Neural cell (in vitro differentiated cells): Measurements from ENCODE around the gene JMJD7. TPM values are rescaled to one million over a fixed set of nuclear protein-coding genes. Genes with fewer than 3 reads are reported as not detected.

Source experiments
- H2AFZ ChIP-seq: fragments of 200-600, 300-800 bp; sonication (generic), shearing (Covaris generic); 2 replicates; pipeline ENCODE4 v1.6.0; 2014; ENCODE audit warnings: low read depth, mild to moderate bottlenecking, antibody characterized with exemption, low read length, moderate library complexity
- H3F3A ChIP-seq: fragments of 200-600 bp; shearing (Covaris generic); 2 replicates; pipeline ENCODE4 v1.6.1; 2016; ENCODE audit warnings: mild to moderate bottlenecking, moderate library complexity, mixed read lengths, antibody characterized with exemption, low read length; ENCODE audit not compliant: insufficient read depth, poor library complexity, severe bottlenecking
- H3K27ac ChIP-seq: fragments of 200-600, 300-800 bp; sonication (generic), shearing (Covaris generic); 2 replicates; pipeline ENCODE4 v1.5.1; 2014; ENCODE audit warnings: mild to moderate bottlenecking, low read length, moderate library complexity
- H3K27me3 ChIP-seq: fragments of 300-800, 200-600 bp; sonication (generic), shearing (Covaris generic); 2 replicates; pipeline ENCODE4 v1.6.0; 2014; ENCODE audit warnings: mild to moderate bottlenecking, low read depth, low read length, moderate library complexity; ENCODE audit not compliant: insufficient read depth
- H3K36me3 ChIP-seq: fragments of 300-800, 200-600 bp; sonication (generic), shearing (Covaris generic); 2 replicates; pipeline ENCODE4 v1.5.1; 2014; ENCODE audit warnings: mild to moderate bottlenecking, antibody characterized with exemption, low read length, moderate library complexity; ENCODE audit not compliant: insufficient read depth
- H3K4me2 ChIP-seq: fragments of 300-800, 200-600 bp; sonication (generic), shearing (Covaris generic); 2 replicates; pipeline ENCODE4 v1.6.0; 2014; ENCODE audit warnings: mild to moderate bottlenecking, low read length
- H3K4me3 ChIP-seq: fragments of 300-800, 200-600 bp; sonication (generic), shearing (Covaris generic); 2 replicates; pipeline ENCODE4 v1.5.1; 2014; ENCODE audit warnings: mild to moderate bottlenecking, low read length, moderate library complexity
- H3K79me2 ChIP-seq: fragments of 200-600 bp; shearing (Covaris generic); replicated peaks from 2 replicates; pipeline ENCODE4 v1.6.0; 2014; ENCODE audit warnings: mild to moderate bottlenecking, low read length, moderate library complexity; ENCODE audit not compliant: insufficient read depth
- H3K9ac ChIP-seq: fragments of 300-800, 200-600 bp; sonication (generic), shearing (Covaris generic); 2 replicates; pipeline ENCODE4 v1.6.1; 2016; ENCODE audit warnings: mild to moderate bottlenecking, low read length, mixed read lengths
- H3K9me2 ChIP-seq: fragments of 200-600 bp; shearing (Covaris generic); 2 replicates; pipeline ENCODE4 v1.6.1; 2016; ENCODE audit warnings: mild to moderate bottlenecking, low read length, mixed read lengths; ENCODE audit not compliant: insufficient read depth
- H3K9me3 ChIP-seq: fragments of 200-600, 300-800 bp; sonication (generic), shearing (Covaris generic); 2 replicates; pipeline ENCODE4 v1.6.1; 2016; ENCODE audit warnings: mild to moderate bottlenecking, mixed run types, low read length, moderate library complexity, mixed read lengths
- H4K20me1 ChIP-seq: fragments of 200-600 bp; shearing (Covaris generic); 2 replicates; pipeline ENCODE4 v1.6.1; 2016; ENCODE audit warnings: mild to moderate bottlenecking, mixed run types; ENCODE audit not compliant: insufficient read depth
- EP300 ChIP-seq: fragments of 450-650 bp; conservative IDR thresholded peaks from 2 replicates; pipeline ENCODE4 v1.6.1; 2014; ENCODE audit warnings: antibody characterized with exemption, mild to moderate bottlenecking, moderate library complexity; ENCODE audit not compliant: poor library complexity, severe bottlenecking
- EZH2 ChIP-seq: fragments of 200-600, 300-800 bp; shearing (Covaris generic), sonication (generic); IDR thresholded peaks from 2 replicates; pipeline ENCODE4 v1.6.1; 2014; ENCODE audit warnings: antibody characterized with exemption, low read length, borderline replicate concordance, mild to moderate bottlenecking; ENCODE audit not compliant: insufficient read depth, poor library complexity, severe bottlenecking
- MXI1 ChIP-seq: fragments of 450-650 bp; conservative IDR thresholded peaks from 2 replicates; pipeline ENCODE4 v1.6.1; 2014; ENCODE audit warnings: antibody characterized with exemption, mild to moderate bottlenecking; ENCODE audit not compliant: poor library complexity, severe bottlenecking
- POLR2AphosphoS5 ChIP-seq: IDR thresholded peaks from 2 replicates; pipeline ENCODE4 v1.6.1; 2012
- RAD21 ChIP-seq: fragments of 450-650 bp; conservative IDR thresholded peaks from 2 replicates; pipeline ENCODE4 v1.6.1; 2014; ENCODE audit warnings: antibody characterized with exemption, mild to moderate bottlenecking, moderate library complexity
- SMC3 ChIP-seq: fragments of 450-650 bp; conservative IDR thresholded peaks from 2 replicates; pipeline ENCODE4 v1.6.1; 2014; ENCODE audit warnings: antibody characterized with exemption, mild to moderate bottlenecking, moderate library complexity; ENCODE audit not compliant: poor library complexity
- TAF1 ChIP-seq: IDR thresholded peaks from 2 replicates; pipeline ENCODE4 v1.6.1; 2012; ENCODE audit warnings: low read depth
- polyA plus RNA-seq: library from polyadenylated mRNA; depleted of rRNA; stranded (reverse); fragments of >200 nt; gene quantifications from 2 replicates; pipeline ENCODE4 v1.2.3, GENCODE V29; 2014
- small RNA-seq, 3 experiments: library from RNA; depleted of rRNA; stranded (forward); fragments of <200 nt; gene quantifications; one replicate each; pipeline ENCODE3, GENCODE V24; 2012
- TF ChIP-seq, protein P1 (sequence below): IDR thresholded peaks from 2 replicates; pipeline ENCODE4 v1.6.1; 2012; ENCODE audit warnings: borderline replicate concordance
- TF ChIP-seq, protein P2 (sequence below): fragments of 450-650 bp; IDR thresholded peaks from 2 replicates; pipeline ENCODE4 v1.5.1; 2014; ENCODE audit warnings: antibody characterized with exemption, mild to moderate bottlenecking, moderate library complexity; ENCODE audit not compliant: poor library complexity, severe bottlenecking

Gene JMJD7
- polyA plus RNA-seq, 1 donor from 2014 or later = 14.0 TPM

DNA sequence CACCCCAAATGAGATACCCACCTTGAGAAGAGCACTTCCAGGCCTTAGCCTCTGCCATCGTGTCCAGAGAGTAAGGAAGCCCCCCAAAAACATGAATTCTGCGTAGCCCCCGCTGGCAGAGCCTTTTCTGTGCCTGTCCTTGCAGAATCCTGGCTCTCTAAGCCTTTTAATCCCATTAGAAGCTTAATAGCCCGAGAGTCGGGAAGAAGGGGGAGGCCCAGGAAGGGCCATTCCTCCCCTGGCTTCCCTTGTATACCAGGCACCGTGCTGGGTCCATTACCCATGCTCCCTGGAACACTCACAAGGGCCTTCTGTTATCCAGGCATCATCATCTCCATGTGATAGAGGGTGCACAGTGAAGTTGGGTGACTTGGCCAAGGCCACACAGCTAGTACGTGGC lies 58.8 kb downstream of the JMJD7 start:
- Histone ChIP-seq H3K4me2 (no peak overlapping the region), H3K9ac (no peak overlapping the region), H3K9me3 (no peaks in the 10 kb centered on the region), H2AFZ (no peak overlapping the region), H3K79me2 (no peaks in the 10 kb centered on the region), H3K9me2 (no peaks in the 10 kb centered on the region), H3F3A (no peaks in the 10 kb centered on the region), H3K4me3 (no peak overlapping the region), H3K27ac (no peak overlapping the region), H4K20me1 (no peaks in the 10 kb centered on the region), H3K36me3 (no peaks in the 10 kb centered on the region), H3K27me3 (peaks cover 12% of the 10 kb centered on the region)
- TF ChIP-seq RAD21 (no peak), EP300 (no peak), EZH2 (no peak), POLR2AphosphoS5 (no peak), SMC3 (no peak), MXI1 (no peak), TAF1 (no peak)
- TF ChIP-seq, protein P1, sequence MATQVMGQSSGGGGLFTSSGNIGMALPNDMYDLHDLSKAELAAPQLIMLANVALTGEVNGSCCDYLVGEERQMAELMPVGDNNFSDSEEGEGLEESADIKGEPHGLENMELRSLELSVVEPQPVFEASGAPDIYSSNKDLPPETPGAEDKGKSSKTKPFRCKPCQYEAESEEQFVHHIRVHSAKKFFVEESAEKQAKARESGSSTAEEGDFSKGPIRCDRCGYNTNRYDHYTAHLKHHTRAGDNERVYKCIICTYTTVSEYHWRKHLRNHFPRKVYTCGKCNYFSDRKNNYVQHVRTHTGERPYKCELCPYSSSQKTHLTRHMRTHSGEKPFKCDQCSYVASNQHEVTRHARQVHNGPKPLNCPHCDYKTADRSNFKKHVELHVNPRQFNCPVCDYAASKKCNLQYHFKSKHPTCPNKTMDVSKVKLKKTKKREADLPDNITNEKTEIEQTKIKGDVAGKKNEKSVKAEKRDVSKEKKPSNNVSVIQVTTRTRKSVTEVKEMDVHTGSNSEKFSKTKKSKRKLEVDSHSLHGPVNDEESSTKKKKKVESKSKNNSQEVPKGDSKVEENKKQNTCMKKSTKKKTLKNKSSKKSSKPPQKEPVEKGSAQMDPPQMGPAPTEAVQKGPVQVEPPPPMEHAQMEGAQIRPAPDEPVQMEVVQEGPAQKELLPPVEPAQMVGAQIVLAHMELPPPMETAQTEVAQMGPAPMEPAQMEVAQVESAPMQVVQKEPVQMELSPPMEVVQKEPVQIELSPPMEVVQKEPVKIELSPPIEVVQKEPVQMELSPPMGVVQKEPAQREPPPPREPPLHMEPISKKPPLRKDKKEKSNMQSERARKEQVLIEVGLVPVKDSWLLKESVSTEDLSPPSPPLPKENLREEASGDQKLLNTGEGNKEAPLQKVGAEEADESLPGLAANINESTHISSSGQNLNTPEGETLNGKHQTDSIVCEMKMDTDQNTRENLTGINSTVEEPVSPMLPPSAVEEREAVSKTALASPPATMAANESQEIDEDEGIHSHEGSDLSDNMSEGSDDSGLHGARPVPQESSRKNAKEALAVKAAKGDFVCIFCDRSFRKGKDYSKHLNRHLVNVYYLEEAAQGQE = no peak
- TF ChIP-seq, protein P2, sequence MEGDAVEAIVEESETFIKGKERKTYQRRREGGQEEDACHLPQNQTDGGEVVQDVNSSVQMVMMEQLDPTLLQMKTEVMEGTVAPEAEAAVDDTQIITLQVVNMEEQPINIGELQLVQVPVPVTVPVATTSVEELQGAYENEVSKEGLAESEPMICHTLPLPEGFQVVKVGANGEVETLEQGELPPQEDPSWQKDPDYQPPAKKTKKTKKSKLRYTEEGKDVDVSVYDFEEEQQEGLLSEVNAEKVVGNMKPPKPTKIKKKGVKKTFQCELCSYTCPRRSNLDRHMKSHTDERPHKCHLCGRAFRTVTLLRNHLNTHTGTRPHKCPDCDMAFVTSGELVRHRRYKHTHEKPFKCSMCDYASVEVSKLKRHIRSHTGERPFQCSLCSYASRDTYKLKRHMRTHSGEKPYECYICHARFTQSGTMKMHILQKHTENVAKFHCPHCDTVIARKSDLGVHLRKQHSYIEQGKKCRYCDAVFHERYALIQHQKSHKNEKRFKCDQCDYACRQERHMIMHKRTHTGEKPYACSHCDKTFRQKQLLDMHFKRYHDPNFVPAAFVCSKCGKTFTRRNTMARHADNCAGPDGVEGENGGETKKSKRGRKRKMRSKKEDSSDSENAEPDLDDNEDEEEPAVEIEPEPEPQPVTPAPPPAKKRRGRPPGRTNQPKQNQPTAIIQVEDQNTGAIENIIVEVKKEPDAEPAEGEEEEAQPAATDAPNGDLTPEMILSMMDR = no peak

DNA sequence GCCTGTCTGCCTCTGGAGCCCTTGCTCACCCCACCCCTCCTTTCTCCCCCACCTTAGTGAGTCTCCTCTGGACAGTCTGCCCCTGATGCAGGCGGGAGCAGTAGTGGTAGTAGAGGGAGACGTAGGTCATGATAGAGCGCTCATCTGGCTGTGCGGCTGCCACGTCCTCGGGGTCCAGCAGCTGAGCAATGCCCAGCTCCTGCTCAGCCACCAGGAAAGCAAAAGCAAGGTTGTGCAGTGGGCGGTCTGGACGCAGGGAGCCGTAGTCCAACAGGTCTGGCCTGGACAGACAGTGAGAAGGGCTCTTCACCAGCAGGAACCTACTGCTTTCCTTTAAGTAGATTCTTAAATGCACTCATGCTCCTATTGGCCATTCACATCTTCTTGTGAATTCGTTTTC lies 59.3 kb downstream of the JMJD7 start:
- H3K4me2 ChIP-seq = no peak overlapping the region
- no peaks in the 10 kb centered on the region for H3K36me3 ChIP-seq
- no peaks in the 10 kb centered on the region for H3K9me2 ChIP-seq
- no peak overlapping the region for H3K27ac ChIP-seq
- H2AFZ ChIP-seq = no peak overlapping the region
- TF ChIP-seq, protein P2 = no peak
- no peak for TF ChIP-seq EZH2
- H3K27me3 ChIP-seq = peaks cover 10% of the 10 kb centered on the region
- H3K9me3 ChIP-seq = no peaks in the 10 kb centered on the region
- H3F3A ChIP-seq = no peaks in the 10 kb centered on the region
- H3K4me3 ChIP-seq = no peak overlapping the region
- H3K79me2 ChIP-seq = no peaks in the 10 kb centered on the region
- H3K9ac ChIP-seq = no peak overlapping the region
- no peaks in the 10 kb centered on the region for H4K20me1 ChIP-seq

Small RNAs within 50 kb of the gene (small RNA-seq; reads per million reads assigned to genes)
- 0 to 1.3 (median 0.07) reads per million in 3 experiments for gene JMJD7-PLA2G4B
- gene MIR4310 = 0 reads per million in 3 experiments
- gene RNA5SP393 = 0 reads per million in 3 experiments

Other genes starting within 250 kb of the JMJD7 start
- 10.6 and 13.2 TPM in 2 replicates for gene MGA, start 167.7 kb upstream of the JMJD7 start, polyA plus RNA-seq
- gene MAPKBP1, start 53.6 kb upstream of the JMJD7 start, polyA plus RNA-seq = 30.3 and 39.9 TPM in 2 replicates
- 11.3 and 26.2 TPM in 2 replicates for gene PLA2G4B, start 10.8 kb downstream of the JMJD7 start, polyA plus RNA-seq
- gene SPTBN5, start 66.0 kb downstream of the JMJD7 start, polyA plus RNA-seq = 0.01 and 0.04 TPM in 2 replicates
- 0.09 and 0.34 TPM in 2 replicates for gene EHD4, start 144.5 kb downstream of the JMJD7 start, polyA plus RNA-seq
- gene PLA2G4E, start 192.9 kb downstream of the JMJD7 start, polyA plus RNA-seq = not detected in 2 replicates